ENCODE measurements around the gene ATP13A4.

- TF ChIP-seq YY1 (IDR thresholded peaks at IDR 0.05; ENCODE audit: low read depth) (no peak), TEAD4 (IDR thresholded peaks at IDR 0.05) (no peak), REST (IDR thresholded peaks at IDR 0.05; ENCODE audit: low read depth) (no peak), CREB1 (IDR thresholded peaks at IDR 0.05; ENCODE audit: low read depth) (no peak), CEBPB (IDR thresholded peaks at IDR 0.05) (no peak), EP300 (IDR thresholded peaks at IDR 0.05; ENCODE audit: borderline replicate concordance) (no peak), TCF12 (IDR thresholded peaks at IDR 0.05; ENCODE audit: low read depth) (no peak), RAD21 (IDR thresholded peaks at IDR 0.05; ENCODE audit: low read depth) (no peak), MAX (IDR thresholded peaks at IDR 0.05) (no peak), TAF1 (IDR thresholded peaks at IDR 0.05; ENCODE audit: low read depth) (no peak), FOXM1 (IDR thresholded peaks at IDR 0.05; ENCODE audit: borderline replicate concordance, low read depth) (no peak), ZBTB7A (IDR thresholded peaks at IDR 0.05; ENCODE audit: low read depth) (no peak), EGR1 (IDR thresholded peaks at IDR 0.05) (no peak), NFIC (IDR thresholded peaks at IDR 0.05) (no peak)
Observed at GRCh38 chr3:193560091-193560490, 5.4 kb upstream of the ATP13A4 start.

Measured in Ishikawa (cell line).